C1 segment of cervical spinal cord (tissue), 14 donors: Measurements from ENCODE around the gene CD164L2.

ENCODE experiments used
- DNase-seq, 14 donors: peaks; one replicate each; lab custom pipeline; 2025; lab: John Stamatoyannopoulos, UW

CD164L2 gene

DNA sequence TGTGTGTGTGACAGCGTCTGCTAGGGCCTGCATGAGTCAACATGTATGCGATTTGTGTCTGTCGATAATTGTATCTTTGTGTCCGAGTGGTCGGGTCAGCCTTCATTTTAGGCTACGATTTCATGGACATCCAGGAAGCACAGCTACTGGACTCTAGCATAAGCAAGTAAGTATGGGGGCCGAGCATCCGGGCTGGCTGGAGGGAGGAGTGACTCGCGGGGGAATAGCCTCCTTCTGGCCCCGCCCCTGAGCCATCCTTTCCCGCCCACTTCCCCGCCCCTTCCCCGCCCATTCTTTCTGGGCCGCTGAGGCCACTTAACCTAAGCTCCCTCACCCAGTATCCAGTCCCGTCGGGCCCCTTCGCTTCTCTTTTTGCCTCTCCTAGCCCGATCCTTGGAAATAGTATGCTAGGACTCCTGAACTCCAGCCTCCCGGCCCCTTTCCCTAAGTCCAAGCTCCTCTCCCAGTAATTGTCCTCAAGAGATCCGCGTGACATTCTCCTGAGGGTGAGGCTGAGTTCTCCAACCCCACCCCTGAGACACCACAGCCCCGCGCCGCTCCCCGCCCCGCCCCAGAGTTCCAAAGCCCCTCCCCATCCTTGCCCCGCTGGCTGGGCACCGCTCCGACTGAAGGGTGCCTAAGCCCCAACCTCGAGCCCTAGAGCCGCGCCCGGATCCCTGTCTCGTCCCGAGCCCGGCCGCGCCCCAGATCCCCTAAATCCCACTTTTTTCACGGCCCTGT is 17.6 kb downstream of the CD164L2 start:
- peak; percentile 16 to 86 (median 70) for DNase-seq

DNA sequence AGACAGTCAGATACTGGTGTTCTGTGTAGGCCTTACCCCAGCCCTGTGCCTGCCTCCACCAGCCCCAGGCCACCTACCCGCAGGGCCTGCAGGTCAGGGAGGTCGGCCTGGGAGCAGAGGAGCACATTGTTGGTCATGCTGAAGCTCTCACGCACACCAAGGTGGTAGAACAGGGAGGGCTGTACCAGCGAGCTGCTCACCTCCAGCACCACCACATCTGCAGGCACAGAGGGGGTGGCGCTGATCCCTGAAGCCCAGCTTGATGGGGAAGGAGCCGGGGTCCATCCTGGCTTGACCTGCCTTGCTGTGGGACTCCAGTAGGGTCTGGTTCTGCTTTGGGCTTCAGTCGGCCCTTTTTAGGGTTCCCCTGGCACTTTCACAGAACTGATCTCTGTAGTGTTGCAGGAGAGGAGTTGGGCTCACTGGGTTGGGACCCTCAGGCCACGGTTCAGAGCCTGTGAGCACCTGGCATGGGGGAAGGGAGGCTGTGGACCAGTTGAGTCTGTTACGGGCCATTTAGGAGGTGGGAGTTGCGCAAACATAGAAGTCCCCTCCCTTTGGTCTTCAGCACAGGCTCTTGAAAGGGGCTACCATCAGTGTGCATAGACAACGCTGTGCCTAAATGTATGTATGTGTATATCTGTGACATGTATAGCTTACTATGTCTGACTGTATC is 18.3 kb downstream of the CD164L2 start:
- DNase-seq: no peak

DNA sequence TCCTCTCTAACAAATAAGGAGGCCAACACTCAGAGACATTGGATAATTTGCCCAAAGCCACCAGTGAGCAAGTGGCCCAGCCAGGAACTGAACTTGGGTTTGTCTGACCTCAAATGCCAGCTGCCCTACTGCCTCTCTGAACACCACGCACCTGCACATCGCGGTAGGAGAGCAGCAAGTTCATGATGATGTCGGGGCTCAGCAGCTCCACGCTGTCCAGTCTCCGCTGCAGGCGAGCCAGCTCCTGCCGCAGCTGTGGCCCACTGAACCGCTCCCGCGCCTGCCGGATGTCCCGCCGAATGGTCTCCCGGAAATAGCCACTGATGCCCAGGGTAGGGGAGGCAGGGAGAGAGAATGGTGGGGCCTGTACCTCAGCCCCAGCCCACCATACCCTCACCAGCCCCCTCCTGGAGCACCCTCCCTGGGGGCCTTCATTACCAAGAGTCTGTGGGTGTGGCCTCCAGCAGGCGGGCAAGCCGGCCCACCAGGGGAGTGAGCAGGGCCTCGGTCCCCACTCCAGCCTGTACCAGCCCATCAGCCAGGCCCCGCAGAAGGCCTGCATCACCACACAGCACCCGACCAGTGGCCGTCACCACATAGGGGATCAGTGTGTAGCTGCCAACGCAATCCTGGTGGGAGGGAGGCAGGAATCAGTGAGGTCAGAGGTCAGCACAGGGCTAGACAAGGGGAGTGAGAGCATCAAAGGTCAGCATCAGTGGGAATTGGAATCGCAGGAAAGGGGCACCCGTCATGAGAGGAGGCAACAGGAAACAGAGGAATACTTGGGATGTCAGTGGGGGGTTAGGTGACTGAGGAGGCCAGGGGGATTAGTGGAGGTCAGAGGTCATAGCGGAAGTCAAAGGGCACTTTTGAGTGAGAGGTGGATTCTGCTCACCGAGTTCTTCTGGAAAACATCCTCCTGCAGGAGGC is 19.1 kb downstream of the CD164L2 start:
- no peak for DNase-seq

GRCh38 chr1:27361553-27361952 is 21.6 kb downstream of the CD164L2 start:
- DNase-seq: no peak

- DNase-seq: no peak
Observed at GRCh38 chr1:27361044-27361402, 22.1 kb downstream of the CD164L2 start.

- DNase-seq: no peak
Observed at GRCh38 chr1:27360159-27361043, 22.7 kb downstream of the CD164L2 start.

DNA sequence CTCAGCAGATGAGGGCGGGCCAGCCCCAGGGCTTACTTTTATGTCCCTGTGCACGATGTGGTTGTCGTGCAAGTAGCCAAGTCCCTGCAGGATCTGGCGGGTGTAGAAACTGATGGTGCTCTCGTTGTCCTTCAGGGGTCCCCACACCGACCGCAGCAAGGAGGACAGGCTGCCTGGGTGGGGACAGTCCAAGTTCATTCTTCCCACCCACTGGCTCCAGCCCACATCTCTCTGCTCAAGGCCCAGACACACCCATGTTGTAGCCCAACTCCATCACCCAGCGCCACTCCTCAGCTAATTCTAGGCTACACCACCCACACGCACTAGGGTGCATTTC is 23.3 kb downstream of the CD164L2 start:
- DNase-seq: no peak

- DNase-seq: no peak
Observed at GRCh38 chr1:27358928-27359313, 24.2 kb downstream of the CD164L2 start.

DNA sequence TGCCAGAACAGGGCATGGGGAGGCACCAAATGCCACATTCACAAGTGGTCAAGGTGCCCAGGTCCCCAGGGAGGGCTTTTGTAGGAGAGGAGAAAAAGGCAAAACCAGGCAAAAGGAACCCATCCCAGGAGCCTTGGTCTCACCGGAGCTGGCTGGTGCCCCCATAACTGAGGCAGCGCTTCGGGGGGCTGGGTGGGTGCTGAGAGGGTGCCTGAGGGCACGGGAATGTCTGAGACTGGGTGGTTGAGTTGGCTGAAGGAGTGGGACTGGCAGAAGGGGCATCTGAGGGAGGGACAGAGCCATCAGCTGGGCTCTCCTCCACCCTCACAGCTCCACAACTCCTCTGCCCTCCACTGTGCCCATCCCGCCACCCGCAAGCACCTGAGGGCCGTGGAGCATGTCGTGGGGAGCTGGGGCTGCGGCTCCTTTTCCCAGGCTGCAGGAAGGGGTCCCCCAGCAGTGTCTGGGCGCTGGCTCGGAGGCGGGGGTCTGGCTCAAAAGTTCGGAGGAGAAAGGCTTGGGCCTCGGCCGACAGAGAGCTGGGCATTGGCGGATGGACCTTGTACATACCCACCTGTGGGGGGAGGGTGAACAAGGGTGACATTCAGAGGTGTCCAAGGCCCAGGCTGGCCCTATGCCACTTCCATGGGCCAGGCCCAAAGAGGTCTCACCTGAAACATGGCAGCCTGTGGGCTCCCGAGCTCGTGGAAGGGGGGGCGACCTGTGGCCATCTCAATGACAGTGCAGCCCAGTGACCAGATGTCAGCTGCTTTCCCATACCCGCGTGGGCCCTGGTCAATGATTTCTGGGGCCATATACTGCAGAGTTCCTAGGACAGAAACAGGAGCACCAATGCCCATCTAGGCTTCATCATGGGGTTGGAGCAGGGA is 24.9 kb downstream of the CD164L2 start:
- DNase-seq: no peak

GRCh38 chr1:27357281-27358037 is 25.7 kb downstream of the CD164L2 start:
- peak in 10 of 14 donors; percentile 10 to 65 (median 30) for DNase-seq

- no peak for DNase-seq
Observed at GRCh38 chr1:27356619-27357280, 26.4 kb downstream of the CD164L2 start.

DNA sequence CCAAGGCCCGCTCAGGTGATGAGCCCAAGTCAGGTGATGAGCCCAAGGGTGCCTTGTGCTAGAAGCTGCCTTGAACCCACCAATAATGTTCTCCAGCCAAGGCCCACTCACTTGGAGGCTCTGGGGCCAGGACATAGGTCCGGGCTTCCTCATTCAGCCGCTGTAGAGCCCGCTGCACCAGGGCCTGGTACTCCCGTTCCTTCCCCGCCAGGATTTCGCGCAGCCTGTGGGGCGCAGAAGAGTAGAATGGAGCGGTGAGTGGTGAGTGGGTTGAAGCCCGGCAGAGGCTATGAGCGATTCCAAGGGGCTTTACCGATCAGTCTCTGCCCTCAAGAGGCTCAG is 26.9 kb downstream of the CD164L2 start:
- DNase-seq: no peak

- DNase-seq: no peak
Observed at GRCh38 chr1:27355683-27356082, 27.4 kb downstream of the CD164L2 start.

GRCh38 chr1:27353629-27354028 is 29.5 kb downstream of the CD164L2 start:
- DNase-seq: no peak

DNA sequence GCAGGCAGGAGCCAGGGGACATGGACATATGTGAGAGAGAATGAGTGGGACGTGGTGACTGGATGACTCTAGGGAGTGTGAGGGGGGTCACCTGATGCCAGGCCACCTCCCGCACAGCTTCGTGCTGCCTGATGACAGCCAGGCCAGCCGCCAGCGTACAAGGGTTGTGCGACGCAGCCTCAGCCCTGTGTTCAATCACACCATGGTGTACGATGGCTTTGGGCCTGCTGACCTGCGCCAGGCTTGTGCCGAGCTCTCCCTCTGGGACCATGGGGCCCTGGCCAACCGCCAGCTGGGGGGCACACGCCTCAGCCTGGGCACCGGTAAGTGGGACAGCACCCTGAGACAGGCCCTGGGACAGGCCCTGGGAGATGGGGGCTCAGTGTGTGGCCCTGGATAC is 30.0 kb downstream of the CD164L2 start:
- DNase-seq: no peak

DNA sequence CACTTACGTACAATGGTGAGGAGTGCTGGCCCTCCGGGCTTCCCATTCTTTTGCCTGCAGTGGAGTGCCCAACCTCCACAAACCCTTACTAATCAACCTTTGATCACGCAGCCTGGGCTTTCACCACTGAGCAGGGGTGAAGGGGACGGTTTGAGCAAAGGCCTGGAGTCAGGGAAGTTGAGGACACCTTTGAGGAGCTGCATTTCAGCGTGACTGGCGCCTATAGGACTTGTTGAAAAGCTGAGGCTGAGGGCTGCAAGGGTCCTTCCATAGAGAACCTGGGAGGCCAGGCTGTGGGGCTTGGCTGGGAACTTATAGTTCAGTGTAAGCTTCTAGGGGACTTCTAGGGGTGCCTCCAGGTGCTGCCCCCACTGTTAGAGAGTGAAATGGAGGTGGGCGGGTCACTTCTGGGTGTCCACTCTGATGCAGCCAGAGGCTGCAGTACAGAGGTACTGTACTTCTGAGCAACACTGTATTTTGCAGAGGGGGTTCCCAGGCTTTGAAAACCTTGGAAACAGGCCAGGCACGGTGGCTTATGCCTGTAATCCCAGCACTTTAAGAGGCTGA is 31.5 kb downstream of the CD164L2 start:
- DNase-seq: no peak

GRCh38 chr1:27350663-27351540 is 32.2 kb downstream of the CD164L2 start:
- peak in 1 of 14 donors; percentile 19 for DNase-seq
